ENCODE measurements around the gene SRP68. TPM values are rescaled to one million over a fixed set of nuclear protein-coding genes. Genes with fewer than 3 reads are reported as not detected.

The SRP68 gene
- total RNA-seq, 1 experiment from 2014 or later = 113 TPM

DNA sequence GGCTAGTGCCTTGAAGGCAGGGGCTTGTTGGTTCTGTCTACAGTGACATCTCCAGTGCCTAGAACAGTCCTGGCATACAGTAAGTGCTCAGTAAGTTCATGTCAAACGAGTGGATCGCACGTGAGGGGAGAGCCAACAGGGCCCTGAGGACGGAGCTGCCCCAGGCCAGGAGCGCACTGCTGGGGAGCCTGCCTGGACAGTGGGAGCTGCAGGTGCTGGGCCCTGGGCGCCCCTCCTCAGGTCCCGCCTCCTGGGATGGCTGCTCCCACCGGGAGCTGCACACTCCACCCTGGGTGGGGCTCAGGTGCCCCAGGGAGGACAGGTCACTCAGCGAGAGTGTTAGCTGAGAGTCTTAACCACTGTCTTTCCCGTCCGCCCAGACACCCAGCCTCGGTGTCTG lies 47.0 kb downstream of the SRP68 start:
- Histone ChIP-seq H3K9me3 (no peaks in the 10 kb centered on the region), H3K4me3 (ENCODE audit: low read depth, low read length) (no peak overlapping the region), H3K27me3 (replicated peaks; ENCODE audit: control insufficient read depth, insufficient read depth, low read length) (no peaks in the 10 kb centered on the region), H3K36me3 (ENCODE audit: control insufficient read depth, insufficient read depth, low read length) (no peaks in the 10 kb centered on the region), H3K4me1 (peaks cover 11% of the 10 kb centered on the region)
- Mint-ChIP-seq H3K9me3 (ENCODE audit: unreplicated experiment) (no peaks in the 10 kb centered on the region), H3K4me3 (ENCODE audit: unreplicated experiment) (no peak overlapping the region), H3K27ac (ENCODE audit: unreplicated experiment) (no peak overlapping the region), H3K27me3 (ENCODE audit: insufficient read depth, unreplicated experiment) (no peaks in the 10 kb centered on the region), H3K4me1 (ENCODE audit: low read depth, unreplicated experiment) (peaks cover 12% of the 10 kb centered on the region), H3K36me3 (ENCODE audit: insufficient read depth, unreplicated experiment) (peaks cover 8% of the 10 kb centered on the region)
- BruUV-seq (replicated peaks) = no TSS peak
- ChIA-PET CTCF (interaction anchor here (1.2 kb wide), 1 partner anchor 11 kb away, joined by 4 read pairs; no protein-coding TSS in a partner anchor), POLR2A (no interaction called here)
- no peak for DNase-seq
- intact Hi-C loops (cut with micrococcal nuclease; ENCODE audit: unreplicated experiment) = no loop called here
- TF ChIP-seq, protein P1, sequence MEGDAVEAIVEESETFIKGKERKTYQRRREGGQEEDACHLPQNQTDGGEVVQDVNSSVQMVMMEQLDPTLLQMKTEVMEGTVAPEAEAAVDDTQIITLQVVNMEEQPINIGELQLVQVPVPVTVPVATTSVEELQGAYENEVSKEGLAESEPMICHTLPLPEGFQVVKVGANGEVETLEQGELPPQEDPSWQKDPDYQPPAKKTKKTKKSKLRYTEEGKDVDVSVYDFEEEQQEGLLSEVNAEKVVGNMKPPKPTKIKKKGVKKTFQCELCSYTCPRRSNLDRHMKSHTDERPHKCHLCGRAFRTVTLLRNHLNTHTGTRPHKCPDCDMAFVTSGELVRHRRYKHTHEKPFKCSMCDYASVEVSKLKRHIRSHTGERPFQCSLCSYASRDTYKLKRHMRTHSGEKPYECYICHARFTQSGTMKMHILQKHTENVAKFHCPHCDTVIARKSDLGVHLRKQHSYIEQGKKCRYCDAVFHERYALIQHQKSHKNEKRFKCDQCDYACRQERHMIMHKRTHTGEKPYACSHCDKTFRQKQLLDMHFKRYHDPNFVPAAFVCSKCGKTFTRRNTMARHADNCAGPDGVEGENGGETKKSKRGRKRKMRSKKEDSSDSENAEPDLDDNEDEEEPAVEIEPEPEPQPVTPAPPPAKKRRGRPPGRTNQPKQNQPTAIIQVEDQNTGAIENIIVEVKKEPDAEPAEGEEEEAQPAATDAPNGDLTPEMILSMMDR (IDR thresholded peaks at IDR 0.05; ENCODE audit: insufficient read depth in 1 of 2, low read depth in 1 of 2, low read length in 1 of 2, severe bottlenecking in 1 of 2, unreplicated experiment in 1 of 2) = no peak

DNA sequence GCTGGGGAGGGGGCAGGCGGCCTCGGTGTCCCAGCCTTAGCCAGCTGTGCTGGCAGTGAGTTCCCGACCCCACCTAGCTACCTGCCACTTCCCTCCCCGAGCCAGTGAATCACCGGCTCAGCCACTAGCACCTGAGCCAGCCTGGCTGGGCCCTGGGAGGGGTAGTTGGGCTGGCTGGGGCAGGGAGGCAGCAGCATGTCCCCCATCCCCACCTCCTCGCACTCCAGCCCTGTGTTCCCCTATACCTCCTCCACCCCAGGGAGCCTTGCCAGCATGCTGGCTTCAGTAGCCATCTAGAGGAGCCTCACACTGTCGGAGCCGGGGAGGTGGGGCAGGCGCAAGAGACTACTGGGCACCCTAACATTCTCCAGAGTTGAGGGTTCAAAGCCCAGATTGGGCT lies 48.0 kb downstream of the SRP68 start:
- POLR2A ChIA-PET = no interaction called here
- Histone ChIP-seq H3K9me3 (no peaks in the 10 kb centered on the region), H3K4me1 (peaks cover 4% of the 10 kb centered on the region), H3K36me3 (ENCODE audit: control insufficient read depth, insufficient read depth, low read length) (no peaks in the 10 kb centered on the region), H3K27me3 (replicated peaks; ENCODE audit: control insufficient read depth, insufficient read depth, low read length) (no peaks in the 10 kb centered on the region), H3K4me3 (ENCODE audit: low read depth, low read length) (no peak overlapping the region)
- Mint-ChIP-seq H3K27ac (ENCODE audit: unreplicated experiment) (no peak overlapping the region), H3K9me3 (ENCODE audit: unreplicated experiment) (no peaks in the 10 kb centered on the region), H3K4me3 (ENCODE audit: unreplicated experiment) (no peak overlapping the region), H3K27me3 (ENCODE audit: insufficient read depth, unreplicated experiment) (no peaks in the 10 kb centered on the region), H3K36me3 (ENCODE audit: insufficient read depth, unreplicated experiment) (peaks cover 8% of the 10 kb centered on the region), H3K4me1 (ENCODE audit: low read depth, unreplicated experiment) (peaks cover 14% of the 10 kb centered on the region)
- DNase-seq = no peak
- intact Hi-C loops (cut with micrococcal nuclease; ENCODE audit: unreplicated experiment) = no loop called here
- no TSS peak for BruUV-seq (replicated peaks)
- CTCF ChIA-PET = interaction anchor here (1.2 kb wide), 1 partner anchor 10 kb away, joined by 9 read pairs; no protein-coding TSS in a partner anchor
- TF ChIP-seq, protein P1 (IDR thresholded peaks at IDR 0.05; ENCODE audit: insufficient read depth in 1 of 2, low read depth in 1 of 2, low read length in 1 of 2, severe bottlenecking in 1 of 2, unreplicated experiment in 1 of 2) = no peak

DNA sequence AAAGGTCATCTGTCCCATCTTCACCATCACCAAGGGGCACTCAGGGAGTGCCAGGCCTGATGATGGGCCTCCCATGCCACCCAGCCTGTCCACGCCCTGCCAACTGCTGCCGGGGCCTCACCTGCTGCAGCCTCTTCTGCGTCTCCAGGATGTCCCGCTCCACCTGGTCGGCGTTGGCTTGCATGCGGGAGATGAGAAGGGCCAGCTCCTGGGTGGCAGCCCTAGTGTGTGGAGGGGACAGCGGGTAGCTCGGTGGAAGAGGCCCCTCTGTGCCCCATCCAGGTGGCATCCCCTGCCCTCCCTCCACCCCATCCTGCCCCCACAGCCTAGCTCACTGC lies 48.4 kb downstream of the SRP68 start:
- Mint-ChIP-seq H3K4me1 (ENCODE audit: low read depth, unreplicated experiment) (peaks cover 9% of the 10 kb centered on the region), H3K9me3 (ENCODE audit: unreplicated experiment) (no peaks in the 10 kb centered on the region), H3K36me3 (ENCODE audit: insufficient read depth, unreplicated experiment) (peaks cover 5% of the 10 kb centered on the region), H3K27ac (ENCODE audit: unreplicated experiment) (no peak overlapping the region), H3K4me3 (ENCODE audit: unreplicated experiment) (no peak overlapping the region), H3K27me3 (ENCODE audit: insufficient read depth, unreplicated experiment) (no peaks in the 10 kb centered on the region)
- intact Hi-C loops (cut with micrococcal nuclease; ENCODE audit: unreplicated experiment) = no loop called here
- ChIA-PET CTCF (interaction anchor here (1.2 kb wide), 1 partner anchor 10 kb away, joined by 9 read pairs; no protein-coding TSS in a partner anchor), POLR2A (no interaction called here)
- no peaks in the 10 kb centered on the region for H3K27me3 ChIP-seq (replicated peaks; ENCODE audit: control insufficient read depth, insufficient read depth, low read length)
- TF ChIP-seq, protein P1 (IDR thresholded peaks at IDR 0.05; ENCODE audit: insufficient read depth in 1 of 2, low read depth in 1 of 2, low read length in 1 of 2, severe bottlenecking in 1 of 2, unreplicated experiment in 1 of 2) = no peak
- no TSS peak for BruUV-seq (replicated peaks)
- no peak overlapping the region for H3K4me3 ChIP-seq (ENCODE audit: low read depth, low read length)
- no peaks in the 10 kb centered on the region for H3K9me3 ChIP-seq
- H3K4me1 ChIP-seq = no peaks in the 10 kb centered on the region
- no peaks in the 10 kb centered on the region for H3K36me3 ChIP-seq (ENCODE audit: control insufficient read depth, insufficient read depth, low read length)
- DNase-seq = peak in 1 of 2 experiments; percentile 35
